Hepatic stellate cell (primary cell): ENCODE measurements around the gene TGFA.

ENCODE experiments used
- DNase-seq: peaks from one replicate; pipeline ENCODE4 v3.0.0; 2011; ENCODE audit warnings: low spot score

TGFA gene

DNA sequence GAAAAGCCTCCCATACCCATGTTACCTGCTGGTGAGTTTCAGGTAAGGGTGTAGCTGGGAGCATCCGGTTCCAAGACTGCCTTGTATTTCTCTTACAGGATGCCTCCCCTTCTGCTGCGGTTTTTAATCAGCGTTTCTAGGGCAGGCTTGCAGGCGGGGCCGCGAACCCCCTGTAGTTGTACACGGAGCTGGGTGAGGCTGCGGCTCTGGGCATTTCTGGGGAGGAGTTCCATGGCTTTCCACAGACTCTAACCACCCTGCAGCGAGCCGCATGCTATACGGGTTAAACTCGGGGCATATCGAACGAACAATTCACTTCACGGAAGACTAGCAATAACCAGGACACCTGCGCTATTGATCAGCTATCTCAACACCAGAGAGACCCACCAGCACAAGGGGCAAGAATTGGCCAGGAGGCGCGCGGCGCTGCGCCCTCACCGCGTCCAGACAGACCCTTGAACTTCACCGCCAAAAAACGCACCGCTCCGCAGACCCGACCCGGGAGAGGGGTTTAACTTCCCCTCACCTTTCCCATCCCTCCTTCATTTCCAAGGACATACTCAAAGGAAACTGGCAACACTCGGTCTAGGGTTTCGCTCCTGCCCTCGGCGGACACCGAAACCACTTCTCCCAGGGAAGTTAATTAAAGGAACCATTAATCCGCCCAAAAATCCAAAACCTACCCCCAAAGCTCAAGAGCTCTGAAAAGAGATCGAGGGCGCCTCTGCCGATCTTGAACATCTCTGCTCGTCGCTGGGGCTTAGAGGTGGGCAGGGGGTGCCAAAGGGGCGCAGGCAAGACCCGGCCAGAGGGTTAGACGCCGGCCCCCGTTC, 909 bp downstream of the TGFA start:
- DNase-seq: no peak

DNA sequence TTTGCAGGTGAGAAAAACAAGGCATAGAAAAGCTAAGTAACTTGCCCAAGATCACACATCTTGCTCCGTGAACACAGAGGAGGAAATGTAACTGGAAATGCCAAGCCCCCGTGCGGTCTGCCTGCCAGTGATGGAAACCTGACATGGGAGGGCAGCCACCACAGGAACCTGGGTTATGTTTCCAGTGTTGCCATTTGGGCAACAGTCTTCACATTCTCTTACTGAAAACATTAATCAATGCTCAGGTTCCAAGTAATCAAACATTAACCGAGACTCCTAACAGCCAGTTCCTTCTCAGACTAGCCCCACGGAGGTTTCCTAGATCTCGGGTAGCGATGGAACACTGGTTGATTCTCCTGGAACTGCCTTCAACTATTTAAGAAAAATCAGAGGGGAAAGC, 2.5 kb downstream of the TGFA start:
- DNase-seq: no peak

DNA sequence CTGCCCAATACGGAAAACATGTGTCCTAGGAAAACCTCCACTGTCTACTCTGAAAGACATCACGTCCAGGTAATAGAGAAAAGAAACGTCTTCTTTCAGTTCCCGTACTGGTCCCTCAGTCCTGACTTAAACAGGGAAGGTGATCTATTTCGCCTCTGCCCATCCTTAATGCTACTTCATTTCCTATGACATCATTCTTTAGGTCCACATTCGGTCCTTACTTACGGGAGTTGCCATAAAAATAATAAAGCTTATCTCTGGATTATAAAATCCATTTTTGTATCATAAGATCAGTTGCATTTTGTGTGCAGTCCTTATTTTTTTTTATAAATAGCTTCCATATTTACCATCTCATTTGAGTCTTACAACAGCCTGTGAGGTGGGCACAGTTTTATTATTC, 3.7 kb downstream of the TGFA start:
- DNase-seq: no peak

DNA sequence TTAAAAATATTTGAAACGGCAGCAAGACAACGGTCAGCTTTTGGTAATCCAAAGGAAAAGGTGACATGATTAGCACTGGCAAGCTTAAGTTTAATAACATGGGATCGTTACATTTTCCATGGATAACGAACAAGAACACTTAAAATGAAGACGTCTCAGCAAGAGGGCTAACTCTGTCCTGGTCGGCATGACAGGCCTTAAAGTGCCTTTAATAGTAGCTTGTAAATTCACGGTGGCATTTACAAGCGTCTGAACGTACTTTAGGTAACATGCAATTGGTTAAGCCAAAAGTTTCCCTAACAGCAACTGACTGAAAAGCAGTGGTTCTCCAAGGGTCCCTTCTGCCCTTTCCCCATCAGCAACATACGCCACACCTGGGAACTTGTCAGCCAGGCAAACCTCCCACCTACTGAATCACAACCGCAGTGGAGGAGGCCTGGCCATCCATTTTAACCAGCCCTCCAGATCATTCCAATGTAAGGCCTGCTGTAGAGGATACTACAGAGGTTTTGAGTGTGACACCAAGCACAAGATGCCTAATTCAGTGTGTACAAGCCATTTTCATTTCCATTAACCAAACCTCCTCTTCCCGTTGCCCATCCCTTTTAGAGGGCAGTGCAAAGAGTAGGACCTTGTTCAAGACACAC, 4.4 kb downstream of the TGFA start:
- no peak for DNase-seq

DNA sequence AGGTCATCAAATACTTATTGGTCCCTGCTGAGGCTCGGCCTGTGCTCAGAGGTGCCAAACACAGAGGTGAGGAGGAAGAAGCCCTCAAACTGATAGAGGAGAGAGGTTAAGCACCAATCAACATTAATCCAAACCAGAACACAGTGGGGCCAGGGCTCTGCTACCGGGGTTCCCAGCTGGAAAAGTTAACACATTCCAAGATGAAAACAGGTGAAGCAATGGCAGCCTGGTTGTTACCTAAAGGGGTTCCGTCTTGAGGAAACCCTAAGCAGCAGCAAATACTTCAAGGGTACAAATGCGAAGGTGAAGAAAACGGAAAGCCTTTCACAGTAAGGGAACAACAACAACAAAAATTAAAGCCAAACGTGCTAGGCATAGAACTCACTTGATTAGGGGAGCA, 5.4 kb downstream of the TGFA start:
- DNase-seq: no peak

DNA sequence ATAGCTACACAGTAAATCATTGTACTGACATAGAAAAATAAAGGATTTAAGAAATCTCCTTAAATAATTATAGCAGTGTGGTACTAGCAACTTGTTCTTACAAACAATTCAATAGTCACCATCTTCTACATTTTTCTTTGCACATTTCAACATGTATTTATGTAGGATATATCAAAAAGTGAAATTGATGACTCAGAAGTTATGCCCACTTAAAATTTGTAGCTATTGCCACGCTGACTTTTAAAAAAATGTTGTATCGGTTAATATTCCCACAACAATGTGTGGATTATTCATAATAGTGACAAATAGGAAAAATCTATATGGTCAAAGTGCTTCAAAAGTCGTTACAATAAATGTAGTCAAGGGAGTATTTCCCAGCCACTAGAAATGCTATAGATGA, 6.7 kb downstream of the TGFA start:
- no peak for DNase-seq

DNA sequence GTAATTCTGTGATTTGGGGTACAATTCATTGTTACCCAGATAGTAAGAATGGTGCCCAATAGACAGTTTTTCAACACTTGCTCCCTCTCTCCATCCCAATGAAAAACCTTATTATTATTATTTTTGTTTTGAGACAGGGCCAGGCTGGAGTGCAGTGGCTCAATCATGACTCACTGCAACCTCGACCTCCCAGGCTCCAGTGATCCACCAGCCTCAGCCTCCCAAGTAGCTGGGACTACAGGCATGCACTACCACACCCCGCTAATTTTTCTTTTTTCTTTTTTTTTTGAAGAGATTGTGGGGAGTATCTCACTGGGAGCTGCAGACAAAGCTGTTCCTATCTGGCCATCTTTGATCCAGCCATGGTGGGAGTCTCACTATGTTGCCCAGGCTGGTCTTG, 7.2 kb downstream of the TGFA start:
- DNase-seq: no peak

DNA sequence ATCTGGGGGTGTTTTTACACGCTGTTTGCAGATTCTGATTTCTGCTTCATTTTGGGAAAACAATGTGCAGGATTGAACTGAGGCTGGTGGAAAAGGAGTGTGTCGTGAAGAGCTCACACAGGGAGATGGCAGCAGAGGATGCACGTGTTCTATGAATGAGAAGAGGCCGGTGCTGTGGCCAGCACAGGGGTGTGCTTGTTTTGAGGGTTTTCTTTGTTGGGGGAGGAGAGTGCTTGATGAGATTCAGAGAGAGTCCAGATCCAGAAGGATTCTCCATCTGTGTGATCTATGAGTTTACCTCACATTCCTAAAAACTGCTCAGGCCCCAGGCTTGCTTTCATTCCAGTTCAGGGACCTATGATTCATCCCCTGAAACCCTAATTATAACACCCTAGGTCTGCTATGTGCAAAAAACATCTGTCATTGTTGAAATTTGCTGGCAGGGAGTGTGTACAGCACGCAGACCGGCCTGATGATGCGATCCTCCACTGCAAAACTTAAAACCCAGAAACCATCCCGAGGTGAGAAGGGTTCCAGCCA, 12.1 kb downstream of the TGFA start:
- no peak for DNase-seq

DNA sequence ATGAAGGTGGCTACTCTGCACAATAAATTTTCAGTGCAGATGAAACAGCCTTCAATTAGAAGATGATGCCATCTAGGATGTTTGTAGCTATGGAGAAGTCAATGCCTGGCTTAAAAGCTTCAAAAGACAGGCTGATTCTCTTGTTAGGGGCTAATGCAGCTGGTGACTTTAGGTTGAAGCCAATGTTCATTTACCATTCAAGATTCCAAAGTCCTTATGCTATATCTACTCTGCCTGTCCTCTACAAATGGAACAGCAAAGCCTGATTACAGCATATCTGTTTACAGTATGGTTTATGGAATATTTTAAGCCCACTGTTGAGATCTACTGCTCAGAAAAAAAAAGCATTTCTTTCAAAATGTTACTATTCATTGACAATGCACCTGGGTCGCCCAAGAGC, 15.8 kb downstream of the TGFA start:
- DNase-seq: no peak

DNA sequence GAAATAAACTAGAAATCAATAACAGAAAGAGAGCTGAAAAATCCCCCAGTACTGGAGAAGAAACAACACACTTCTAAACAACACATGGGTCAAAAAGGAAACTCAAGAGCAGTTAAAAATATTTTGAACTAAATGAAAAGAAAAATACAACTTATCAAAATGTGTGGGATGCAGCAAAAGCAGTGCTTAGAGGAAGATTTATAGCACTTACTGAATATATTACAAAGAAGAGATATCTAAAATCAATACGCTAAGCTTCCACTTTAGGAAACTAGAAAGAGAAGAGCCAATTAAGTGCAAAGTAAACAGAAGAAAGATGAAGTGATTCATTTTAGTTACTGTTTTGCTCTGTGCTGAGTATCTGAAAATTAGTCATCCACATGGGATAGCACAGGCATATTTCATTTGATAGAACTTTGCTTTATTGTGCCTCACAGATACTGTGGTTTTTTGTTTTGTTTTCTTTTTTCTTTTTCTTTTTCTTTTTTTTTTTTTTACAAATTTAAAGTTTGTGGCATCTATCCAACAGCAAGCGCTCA, 17.0 kb downstream of the TGFA start:
- DNase-seq: no peak

DNA sequence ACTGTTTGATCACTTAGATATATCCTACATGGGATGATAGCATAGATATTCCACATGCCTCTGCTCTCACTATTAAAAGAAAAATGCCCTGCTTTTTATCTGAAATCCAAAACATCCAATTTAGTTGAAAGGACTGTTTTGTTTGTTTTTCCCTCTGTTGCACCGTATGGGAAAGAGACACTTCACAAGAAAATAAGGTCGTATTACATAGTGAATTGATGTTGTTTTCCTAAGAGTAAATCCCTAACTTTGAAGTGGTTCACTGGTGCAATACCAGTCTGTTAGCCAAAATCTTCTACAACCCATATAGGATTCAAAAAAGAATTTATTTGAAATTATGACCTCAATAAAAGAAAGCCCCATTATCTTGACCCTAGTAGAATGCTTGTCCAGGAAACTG, 18.1 kb downstream of the TGFA start:
- DNase-seq: no peak

DNA sequence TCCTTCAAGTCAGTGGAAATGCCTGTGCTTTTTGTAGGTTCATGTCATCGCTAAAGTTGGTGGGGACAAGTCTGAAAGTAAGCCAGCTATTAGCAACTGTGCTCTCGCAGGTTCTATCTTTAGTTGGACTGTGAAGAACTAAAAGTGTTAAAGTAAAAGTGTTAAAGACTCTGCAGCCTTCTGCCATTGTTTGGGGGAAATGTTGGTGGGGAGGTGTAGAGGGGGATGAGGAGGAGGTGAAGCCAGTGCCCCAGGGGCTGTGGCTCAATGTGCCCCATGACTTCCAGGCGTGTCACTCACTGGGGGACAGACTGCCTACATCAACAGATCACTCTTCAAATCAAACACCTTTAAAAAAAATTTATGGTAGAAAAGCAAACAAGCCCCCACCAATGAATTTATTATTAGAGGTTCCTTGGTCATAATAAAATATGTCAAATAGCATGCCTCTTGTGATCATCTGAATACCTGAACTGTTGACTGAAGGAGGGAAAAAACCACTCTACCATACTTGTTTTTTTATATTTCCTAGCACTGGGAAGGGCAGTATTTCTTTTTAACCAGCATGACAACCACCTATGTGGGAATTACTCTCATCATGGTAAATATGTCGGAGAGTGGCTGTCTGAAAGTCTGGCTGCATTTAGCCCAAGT, 19.3 kb downstream of the TGFA start:
- no peak for DNase-seq

DNA sequence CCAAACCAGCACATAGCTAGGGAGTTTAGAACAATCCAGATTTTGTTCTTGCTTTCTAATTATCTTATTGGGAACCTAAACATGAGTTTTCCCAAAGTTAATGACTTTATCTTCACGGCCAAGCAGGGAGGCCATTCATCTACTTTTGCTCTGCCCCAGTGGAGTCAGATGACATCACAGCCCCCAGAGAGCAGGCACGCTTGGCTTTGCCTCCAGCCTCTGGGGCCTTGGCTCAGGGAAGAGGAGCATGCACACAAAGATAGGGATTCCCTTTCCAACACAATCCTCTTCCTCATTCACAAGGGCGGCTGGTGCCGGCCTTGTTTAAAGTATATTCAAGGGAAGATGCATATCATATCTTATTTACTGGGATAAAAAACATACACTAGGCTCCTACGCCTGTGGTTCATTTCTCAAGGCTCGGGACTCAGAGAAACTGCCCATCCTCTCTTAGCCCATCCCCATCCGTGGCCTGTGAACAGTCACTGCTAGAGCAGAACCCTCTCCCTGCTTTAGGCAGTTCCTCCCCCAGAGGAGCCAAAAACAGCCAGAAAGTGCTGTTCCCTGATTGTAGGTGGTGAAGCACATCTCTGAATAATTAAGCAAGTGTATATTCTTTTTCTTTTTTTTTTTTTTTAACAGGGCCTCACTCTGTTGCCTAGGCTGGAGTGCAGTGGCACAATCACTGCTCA, 21.2 kb downstream of the TGFA start:
- DNase-seq: no peak

DNA sequence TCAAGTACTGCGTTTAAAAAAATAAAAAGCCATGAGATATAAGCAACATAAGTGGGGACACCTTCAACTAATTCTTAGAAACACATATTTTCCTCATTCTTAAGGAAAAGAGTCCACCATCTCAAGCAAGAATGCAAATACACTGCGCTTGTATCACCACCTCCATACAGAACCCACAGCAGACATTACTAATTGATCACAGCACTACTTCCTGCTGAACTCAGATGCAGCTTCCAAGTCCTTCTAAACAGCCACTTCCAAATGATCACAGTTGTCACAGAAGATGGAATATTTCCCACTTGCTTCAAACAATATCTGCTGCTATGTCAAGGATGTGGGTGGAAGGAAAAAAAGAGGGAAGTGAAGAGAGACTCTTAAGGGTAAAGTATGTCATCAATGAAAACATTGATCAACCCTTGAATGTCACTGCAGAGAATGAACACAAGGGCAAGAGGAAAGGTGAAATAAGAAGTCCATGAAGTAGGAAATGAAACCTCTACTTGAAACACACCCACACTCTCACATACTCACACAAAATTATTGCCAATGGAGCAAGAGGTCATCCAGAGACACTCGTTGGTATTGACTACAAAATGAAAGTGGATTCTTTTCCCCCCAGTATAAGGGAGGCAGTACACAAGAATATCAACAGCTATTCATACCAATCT, 22.1 kb downstream of the TGFA start:
- DNase-seq: no peak

DNA sequence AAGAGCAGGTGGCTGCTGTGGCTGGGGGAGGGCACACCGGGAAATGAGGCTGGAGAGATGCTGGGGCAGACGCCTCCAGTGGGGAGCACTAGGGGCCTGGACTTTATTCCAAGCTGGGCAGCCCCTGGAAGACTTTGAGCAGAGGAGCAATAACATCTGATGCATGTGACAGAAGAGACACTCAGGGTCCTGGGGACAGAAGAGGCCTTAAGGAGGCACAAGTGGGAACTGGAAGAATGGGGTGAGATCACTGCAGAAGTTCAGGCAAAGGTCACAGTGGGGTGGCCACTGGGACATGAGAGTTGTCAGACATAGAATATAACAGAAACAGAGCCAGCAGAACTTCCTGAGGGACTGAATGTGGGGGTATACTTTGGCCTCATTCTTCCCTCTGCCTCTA, 24.0 kb downstream of the TGFA start:
- no peak for DNase-seq

DNA sequence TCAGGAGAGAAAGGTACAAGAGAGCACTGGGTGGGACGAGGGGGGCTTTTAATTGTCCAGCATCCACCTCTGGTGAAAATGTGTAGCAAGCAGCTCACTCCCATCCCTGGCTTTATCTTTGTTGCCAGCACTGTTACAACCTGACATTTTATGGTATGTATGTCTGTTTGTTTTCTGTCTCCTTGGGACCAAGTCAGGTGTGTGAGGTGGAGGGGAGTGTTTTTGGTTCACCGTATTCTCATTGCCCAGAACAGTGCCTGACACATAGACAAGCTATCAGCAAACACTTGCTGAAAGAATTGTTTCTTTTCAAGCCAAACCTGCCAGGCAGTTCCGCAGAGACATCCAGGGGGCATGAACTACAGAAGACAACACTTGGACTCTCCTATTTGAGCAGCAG, 24.7 kb downstream of the TGFA start:
- no peak for DNase-seq

DNA sequence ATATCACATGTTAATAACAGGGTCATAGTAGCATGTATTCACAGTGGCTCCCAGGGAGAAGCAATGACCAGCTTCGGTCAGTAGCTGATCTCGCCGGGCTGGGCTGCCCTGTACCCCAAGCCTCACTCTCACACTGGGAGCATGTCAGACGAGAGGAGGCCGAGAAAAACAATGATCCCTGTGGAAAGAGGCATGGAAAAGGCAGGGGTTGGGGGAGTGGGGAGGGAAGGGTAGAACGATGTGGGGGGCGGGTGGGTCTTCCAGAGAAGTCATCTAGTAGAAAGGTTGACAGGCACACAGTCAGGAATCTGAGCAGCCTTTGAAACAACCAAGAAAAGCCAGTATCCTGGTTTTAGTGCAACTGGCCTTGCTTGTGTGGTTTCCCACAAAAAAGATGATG, 25.4 kb downstream of the TGFA start:
- no peak for DNase-seq

DNA sequence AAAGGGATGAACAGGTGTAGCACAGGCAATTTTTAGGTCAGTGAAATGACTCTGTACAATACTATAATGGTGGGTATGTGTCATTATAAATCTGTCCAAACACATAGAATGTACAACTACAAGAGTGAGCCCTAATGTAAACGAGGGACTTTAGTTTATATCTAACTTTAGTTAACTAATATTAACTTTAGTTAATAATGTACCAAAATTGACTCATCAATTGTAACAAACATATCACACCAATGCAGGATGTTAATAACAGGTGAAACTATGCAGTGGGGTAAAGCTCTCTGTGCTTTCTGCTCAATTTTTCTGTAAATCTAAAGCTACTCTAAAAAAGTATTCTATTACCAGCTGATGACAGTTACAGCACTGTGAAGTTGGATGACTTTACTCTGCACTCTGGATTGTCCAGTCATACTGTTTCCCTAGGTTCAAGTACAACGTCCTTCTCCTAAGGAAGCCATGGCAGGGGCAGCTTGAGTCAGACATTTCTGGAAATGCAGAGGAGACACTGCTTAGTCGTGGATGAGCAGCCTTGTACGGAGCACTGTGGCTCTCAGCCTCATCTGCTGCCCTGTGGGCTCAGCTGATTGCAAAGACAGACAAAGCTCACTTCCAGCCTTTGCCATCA, 26.1 kb downstream of the TGFA start:
- DNase-seq: no peak

DNA sequence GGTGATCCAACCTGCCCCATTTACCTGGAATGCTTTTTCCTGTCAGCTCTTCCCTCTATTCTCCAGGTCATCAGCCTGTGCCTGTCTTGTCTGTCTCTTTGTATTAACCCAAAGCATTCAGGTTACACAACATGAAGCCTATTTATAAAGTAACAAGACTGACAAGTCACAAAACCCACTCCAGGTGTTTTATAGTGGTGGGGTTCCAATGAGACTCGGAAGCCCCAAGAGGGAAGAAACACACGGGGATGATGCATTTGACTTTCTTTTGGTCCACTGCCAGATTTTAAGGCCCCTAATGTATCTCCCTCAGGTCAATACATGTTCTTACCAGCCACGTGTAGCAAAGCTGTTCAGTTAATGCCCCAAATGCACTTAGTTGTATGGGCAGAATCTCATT, 27.5 kb downstream of the TGFA start:
- no peak for DNase-seq

DNA sequence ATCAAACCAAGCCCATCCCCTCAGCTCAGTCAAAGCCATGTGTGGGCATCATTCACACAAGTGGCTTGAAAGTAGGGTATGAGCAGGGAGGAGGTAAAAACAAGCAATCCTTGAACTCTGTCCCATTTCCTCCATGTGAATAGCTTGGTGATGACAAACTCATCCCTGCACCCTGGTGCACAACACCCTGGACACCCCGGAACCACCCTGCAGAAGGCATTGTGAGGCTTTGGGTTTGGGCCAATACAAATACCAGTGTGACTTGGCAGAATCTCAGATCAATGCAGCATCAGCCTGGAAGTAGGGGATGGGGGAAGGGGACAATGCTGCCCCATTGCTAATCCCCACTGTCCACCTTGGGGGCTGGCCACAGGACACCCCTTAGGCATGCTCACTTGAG, 28.6 kb downstream of the TGFA start:
- DNase-seq: no peak
